K562 (cell line): ENCODE data around the gene DPEP1. TPM values are rescaled to one million over a fixed set of nuclear protein-coding genes. Genes with fewer than 3 reads are reported as not detected.
A peak's percentile ranks its signal among the peaks of the same experiment; 100 is the strongest.

Source experiments
- ATF7 ChIP-seq: fragments of 450-650 bp; IDR thresholded peaks from 2 replicates; pipeline ENCODE4 v1.7.1; 2014; ENCODE audit warnings: mild to moderate bottlenecking, moderate library complexity
- CC2D1A ChIP-seq: fragments of 450-650 bp; IDR thresholded peaks from 2 replicates; pipeline ENCODE4 v1.6.1; 2017; ENCODE audit warnings: mild to moderate bottlenecking
- CHD1 ChIP-seq: fragments of 200-600 bp; sonication (generic); IDR thresholded peaks from one replicate; pipeline ENCODE4 v1.6.1; 2012; ENCODE audit warnings: mild to moderate bottlenecking, moderate library complexity, low read length, inconsistent platforms
- CREBBP ChIP-seq: IDR thresholded peaks from one replicate; pipeline ENCODE4 v1.6.1; 2012; ENCODE audit warnings: low read depth, mild to moderate bottlenecking, control low read depth, inconsistent platforms, low read length
- GATAD2A ChIP-seq: fragments of 450-650 bp; IDR thresholded peaks from 2 replicates; pipeline ENCODE4 v1.6.1; 2017
- ILK ChIP-seq: fragments of 450-650 bp; IDR thresholded peaks from 2 replicates; pipeline ENCODE4 v1.6.1; 2016; ENCODE audit warnings: missing genetic modification characterization, low read depth, mild to moderate bottlenecking, missing compliant biosample characterization, moderate library complexity, borderline replicate concordance
- KAT2B ChIP-seq: IDR thresholded peaks from one replicate; pipeline ENCODE4 v1.6.1; 2012; ENCODE audit warnings: low read depth, mild to moderate bottlenecking, control low read depth, inconsistent platforms, low read length, moderate library complexity
- MAFG ChIP-seq: fragments of 450-650 bp; conservative IDR thresholded peaks from 2 replicates; pipeline ENCODE4 v1.6.1; 2016; ENCODE audit warnings: missing genetic modification characterization, missing compliant biosample characterization
- MBD2 ChIP-seq: sonication (generic); IDR thresholded peaks from 2 replicates; pipeline ENCODE4 v1.6.1; 2016; ENCODE audit warnings: low read depth, borderline replicate concordance
- MCM5 ChIP-seq: fragments of 450-650 bp; IDR thresholded peaks from 2 replicates; pipeline ENCODE4 v1.6.1; 2016; ENCODE audit warnings: low read depth
- NFIX ChIP-seq: fragments of 250-450 bp; sonication (Bioruptor Pico); IDR thresholded peaks from 2 replicates; pipeline ENCODE4 v1.4.0; 2020; ENCODE audit warnings: low read depth, mild to moderate bottlenecking, moderate library complexity
- PCBP1 ChIP-seq: fragments of 200-400 bp; formaldehyde crosslinking; IDR thresholded peaks from 2 replicates; pipeline ENCODE4 v1.6.1; 2018; ENCODE audit warnings: mild to moderate bottlenecking, low read depth, low read length; ENCODE audit not compliant: poor library complexity, severe bottlenecking
- PHF20 ChIP-seq: fragments of 450-650 bp; IDR thresholded peaks from 2 replicates; pipeline ENCODE4 v1.6.1; 2018; ENCODE audit not compliant: partially characterized antibody
- POLR2AphosphoS2 ChIP-seq: IDR thresholded peaks from 2 replicates; pipeline ENCODE4 v1.6.1; 2012; ENCODE audit warnings: low read length, improper control_type of control experiment
- POLR2G ChIP-seq: fragments of 200-400 bp; formaldehyde crosslinking; IDR thresholded peaks from 2 replicates; pipeline ENCODE4 v1.6.1; 2017; ENCODE audit warnings: low read depth, mild to moderate bottlenecking, antibody characterized with exemption, low read length, moderate library complexity
- SMAD3 ChIP-seq: fragments of 450-650 bp; formaldehyde crosslinking; conservative IDR thresholded peaks from 2 replicates; pipeline ENCODE4 v1.4.0; 2020; ENCODE audit warnings: mild to moderate bottlenecking
- SOX6 ChIP-seq: fragments of 450-650 bp; IDR thresholded peaks from 2 replicates; pipeline ENCODE4 v1.6.1; 2014; ENCODE audit warnings: mild to moderate bottlenecking
- ZC3H4 ChIP-seq: sonication (generic); formaldehyde crosslinking; IDR thresholded peaks from 2 replicates; pipeline ENCODE4 v1.9.0; 2021; ENCODE audit warnings: missing genetic modification reagents, borderline replicate concordance
- ZNF140 ChIP-seq: fragments of 250-450 bp; sonication (Bioruptor Pico); IDR thresholded peaks from 2 replicates; pipeline ENCODE4 v1.8.0; 2021; ENCODE audit warnings: moderate library complexity, mild to moderate bottlenecking, inconsistent platforms
- ZNF408 ChIP-seq: fragments of 250-450 bp; sonication (Bioruptor Pico); IDR thresholded peaks from 2 replicates; pipeline ENCODE4 v1.4.0; 2020; ENCODE audit warnings: low read depth, mild to moderate bottlenecking, moderate library complexity
- ZNF436 ChIP-seq: fragments of 250-450, 450-650 bp; sonication (Bioruptor Pico); formaldehyde crosslinking; IDR thresholded peaks from 2 replicates; pipeline ENCODE4 v1.7.0; 2020; ENCODE audit warnings: mild to moderate bottlenecking
- ZNF717 ChIP-seq: fragments of 250-450 bp; sonication (Bioruptor Pico); IDR thresholded peaks from 2 replicates; pipeline ENCODE4 v1.5.0; 2021
- ZNF766 ChIP-seq: fragments of 200-800 bp; sonication (Bioruptor generic); conservative IDR thresholded peaks from 2 replicates; pipeline ENCODE4 v1.6.1; 2016; ENCODE audit warnings: missing genetic modification characterization, missing compliant biosample characterization
- ZNF77 ChIP-seq: fragments of 250-450 bp; sonication (Bioruptor Pico); IDR thresholded peaks from 2 replicates; pipeline ENCODE4 v1.5.0; 2020
- ZNF79 ChIP-seq: fragments of 250-450 bp; sonication (Bioruptor Pico); IDR thresholded peaks from 2 replicates; pipeline ENCODE4 v1.4.0; 2020; ENCODE audit warnings: low read depth, mild to moderate bottlenecking, moderate library complexity
- polyA plus RNA-seq, 8 experiments: library from polyadenylated mRNA; depleted of rRNA in 4 of 8; stranded (reverse) in 5 of 8; unstranded in 3 of 8; fragments of >200 nt; fragmentation: Nextera tagmentation in 2 of 8; fragmentation: Illumina TruSeq in 1 of 8; extraction: Ambion mirVana in 2 of 8; extraction: Trizol in 1 of 8; gene quantifications; 2 replicates each; pipeline versions ENCODE4 v1.2.1 to v1.2.3, GENCODE V29; 2011 to 2014; ENCODE audit warnings: inconsistent platforms in 1 of 8, missing spikeins in 1 of 8
- total RNA-seq, 7 experiments: library from RNA; depleted of rRNA in 6 of 7; stranded (reverse); fragments of >200 nt in 6 of 7; fragmentation: Illumina TruSeq in 2 of 7; extraction: Trizol in 2 of 7; gene quantifications; 2 replicates each; pipeline versions ENCODE4 v1.2.1 to v1.2.3, GENCODE V29; 2011 to 2021; ENCODE audit warnings: low replicate concordance in 1 of 7
- TF ChIP-seq, protein P1 (sequence below): fragments of 250-450 bp; sonication (Bioruptor Pico); IDR thresholded peaks from 2 replicates; pipeline ENCODE4 v1.4.0; 2020; ENCODE audit warnings: mild to moderate bottlenecking, moderate library complexity, borderline replicate concordance
- TF ChIP-seq, protein P2 (sequence below): fragments of 250-450 bp; sonication (Bioruptor Pico); IDR thresholded peaks from 2 replicates; pipeline ENCODE4 v1.9.0; 2021; ENCODE audit warnings: mild to moderate bottlenecking
- TF ChIP-seq, protein P3 (sequence below): sonication (generic); formaldehyde crosslinking; IDR thresholded peaks from 2 replicates; pipeline ENCODE4 v1.8.0; 2023; ENCODE audit warnings: mild to moderate bottlenecking, missing genetic modification reagents

The DPEP1 gene
- total and polyA plus RNA-seq, 9 of the 15 experiments (the other 6 are each of a cell fraction or from before 2014, with no cell fraction given), result 0.14 to 0.31 (median 0.20) TPM; not detected in 6

GRCh38 chr16:89565256-89565505, 48.3 kb upstream of the DPEP1 start (continued):
- TF ChIP-seq NFIX (no peak), CC2D1A (no peak), CREBBP (no peak), MBD2 (no peak), ZNF766 (CRISPR knock-in tag) (no peak), ZNF436 (CRISPR knock-in tag) (no peak), KAT2B (no peak), SOX6 (no peak), ZNF77 (CRISPR knock-in tag) (no peak), ZC3H4 (CRISPR knock-in tag) (no peak), ZNF140 (CRISPR knock-in tag) (no peak), ILK (tag) (no peak), POLR2AphosphoS2 (peak; percentile 42; the same call in 1 of the 2 replicates), SMAD3 (no peak), ATF7 (no peak), MCM5 (no peak), ZNF408 (CRISPR knock-in tag) (no peak), PCBP1 (no peak), GATAD2A (no peak), CHD1 (no peak), ZNF79 (CRISPR knock-in tag) (no peak), POLR2G (peak; percentile 43), PHF20 (no peak), ZNF717 (CRISPR knock-in tag) (no peak), MAFG (tag) (no peak)
- TF ChIP-seq, protein P1, sequence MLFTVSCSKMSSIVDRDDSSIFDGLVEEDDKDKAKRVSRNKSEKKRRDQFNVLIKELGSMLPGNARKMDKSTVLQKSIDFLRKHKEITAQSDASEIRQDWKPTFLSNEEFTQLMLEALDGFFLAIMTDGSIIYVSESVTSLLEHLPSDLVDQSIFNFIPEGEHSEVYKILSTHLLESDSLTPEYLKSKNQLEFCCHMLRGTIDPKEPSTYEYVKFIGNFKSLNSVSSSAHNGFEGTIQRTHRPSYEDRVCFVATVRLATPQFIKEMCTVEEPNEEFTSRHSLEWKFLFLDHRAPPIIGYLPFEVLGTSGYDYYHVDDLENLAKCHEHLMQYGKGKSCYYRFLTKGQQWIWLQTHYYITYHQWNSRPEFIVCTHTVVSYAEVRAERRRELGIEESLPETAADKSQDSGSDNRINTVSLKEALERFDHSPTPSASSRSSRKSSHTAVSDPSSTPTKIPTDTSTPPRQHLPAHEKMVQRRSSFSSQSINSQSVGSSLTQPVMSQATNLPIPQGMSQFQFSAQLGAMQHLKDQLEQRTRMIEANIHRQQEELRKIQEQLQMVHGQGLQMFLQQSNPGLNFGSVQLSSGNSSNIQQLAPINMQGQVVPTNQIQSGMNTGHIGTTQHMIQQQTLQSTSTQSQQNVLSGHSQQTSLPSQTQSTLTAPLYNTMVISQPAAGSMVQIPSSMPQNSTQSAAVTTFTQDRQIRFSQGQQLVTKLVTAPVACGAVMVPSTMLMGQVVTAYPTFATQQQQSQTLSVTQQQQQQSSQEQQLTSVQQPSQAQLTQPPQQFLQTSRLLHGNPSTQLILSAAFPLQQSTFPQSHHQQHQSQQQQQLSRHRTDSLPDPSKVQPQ (CRISPR knock-in tag), result no peak
- TF ChIP-seq, protein P2, sequence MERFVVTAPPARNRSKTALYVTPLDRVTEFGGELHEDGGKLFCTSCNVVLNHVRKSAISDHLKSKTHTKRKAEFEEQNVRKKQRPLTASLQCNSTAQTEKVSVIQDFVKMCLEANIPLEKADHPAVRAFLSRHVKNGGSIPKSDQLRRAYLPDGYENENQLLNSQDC (CRISPR knock-in tag), result no peak
- TF ChIP-seq, protein P3, sequence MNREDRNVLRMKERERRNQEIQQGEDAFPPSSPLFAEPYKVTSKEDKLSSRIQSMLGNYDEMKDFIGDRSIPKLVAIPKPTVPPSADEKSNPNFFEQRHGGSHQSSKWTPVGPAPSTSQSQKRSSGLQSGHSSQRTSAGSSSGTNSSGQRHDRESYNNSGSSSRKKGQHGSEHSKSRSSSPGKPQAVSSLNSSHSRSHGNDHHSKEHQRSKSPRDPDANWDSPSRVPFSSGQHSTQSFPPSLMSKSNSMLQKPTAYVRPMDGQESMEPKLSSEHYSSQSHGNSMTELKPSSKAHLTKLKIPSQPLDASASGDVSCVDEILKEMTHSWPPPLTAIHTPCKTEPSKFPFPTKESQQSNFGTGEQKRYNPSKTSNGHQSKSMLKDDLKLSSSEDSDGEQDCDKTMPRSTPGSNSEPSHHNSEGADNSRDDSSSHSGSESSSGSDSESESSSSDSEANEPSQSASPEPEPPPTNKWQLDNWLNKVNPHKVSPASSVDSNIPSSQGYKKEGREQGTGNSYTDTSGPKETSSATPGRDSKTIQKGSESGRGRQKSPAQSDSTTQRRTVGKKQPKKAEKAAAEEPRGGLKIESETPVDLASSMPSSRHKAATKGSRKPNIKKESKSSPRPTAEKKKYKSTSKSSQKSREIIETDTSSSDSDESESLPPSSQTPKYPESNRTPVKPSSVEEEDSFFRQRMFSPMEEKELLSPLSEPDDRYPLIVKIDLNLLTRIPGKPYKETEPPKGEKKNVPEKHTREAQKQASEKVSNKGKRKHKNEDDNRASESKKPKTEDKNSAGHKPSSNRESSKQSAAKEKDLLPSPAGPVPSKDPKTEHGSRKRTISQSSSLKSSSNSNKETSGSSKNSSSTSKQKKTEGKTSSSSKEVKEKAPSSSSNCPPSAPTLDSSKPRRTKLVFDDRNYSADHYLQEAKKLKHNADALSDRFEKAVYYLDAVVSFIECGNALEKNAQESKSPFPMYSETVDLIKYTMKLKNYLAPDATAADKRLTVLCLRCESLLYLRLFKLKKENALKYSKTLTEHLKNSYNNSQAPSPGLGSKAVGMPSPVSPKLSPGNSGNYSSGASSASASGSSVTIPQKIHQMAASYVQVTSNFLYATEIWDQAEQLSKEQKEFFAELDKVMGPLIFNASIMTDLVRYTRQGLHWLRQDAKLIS, result no peak
